Epithelial cell of proximal tubule (primary cell): ENCODE measurements around the gene SH3RF3. TPM values are rescaled to one million over a fixed set of nuclear protein-coding genes. Genes with fewer than 3 reads are reported as not detected.
A peak's percentile ranks its signal among the peaks of the same experiment; 100 is the strongest.

Source experiments
- DNase-seq: peaks from one replicate; pipeline ENCODE4 v3.0.0-alpha.2; 2011; ENCODE audit warnings: low read depth
- H3K4me3 ChIP-seq: 2 replicates; pipeline ENCODE4 v1.5.1; 2011; ENCODE audit warnings: low read depth, mild to moderate bottlenecking, low read length
- total RNA-seq: library from RNA; depleted of rRNA; stranded (reverse); fragments of >200 nt; gene quantifications from 2 replicates; pipeline ENCODE4 v1.2.3, GENCODE V29; 2015
- TF ChIP-seq, protein P1 (sequence below): conservative IDR thresholded peaks from 2 replicates; pipeline ENCODE4 v1.5.1; 2012; ENCODE audit warnings: low read depth, mild to moderate bottlenecking, low read length

Gene SH3RF3
- total RNA-seq, 1 donor from 2014 or later, result 1.7 TPM

GRCh38 chr2:109460553-109461324, 331.7 kb downstream of the SH3RF3 start:
- DNase-seq, result peak; percentile 25
- TF ChIP-seq, protein P1, sequence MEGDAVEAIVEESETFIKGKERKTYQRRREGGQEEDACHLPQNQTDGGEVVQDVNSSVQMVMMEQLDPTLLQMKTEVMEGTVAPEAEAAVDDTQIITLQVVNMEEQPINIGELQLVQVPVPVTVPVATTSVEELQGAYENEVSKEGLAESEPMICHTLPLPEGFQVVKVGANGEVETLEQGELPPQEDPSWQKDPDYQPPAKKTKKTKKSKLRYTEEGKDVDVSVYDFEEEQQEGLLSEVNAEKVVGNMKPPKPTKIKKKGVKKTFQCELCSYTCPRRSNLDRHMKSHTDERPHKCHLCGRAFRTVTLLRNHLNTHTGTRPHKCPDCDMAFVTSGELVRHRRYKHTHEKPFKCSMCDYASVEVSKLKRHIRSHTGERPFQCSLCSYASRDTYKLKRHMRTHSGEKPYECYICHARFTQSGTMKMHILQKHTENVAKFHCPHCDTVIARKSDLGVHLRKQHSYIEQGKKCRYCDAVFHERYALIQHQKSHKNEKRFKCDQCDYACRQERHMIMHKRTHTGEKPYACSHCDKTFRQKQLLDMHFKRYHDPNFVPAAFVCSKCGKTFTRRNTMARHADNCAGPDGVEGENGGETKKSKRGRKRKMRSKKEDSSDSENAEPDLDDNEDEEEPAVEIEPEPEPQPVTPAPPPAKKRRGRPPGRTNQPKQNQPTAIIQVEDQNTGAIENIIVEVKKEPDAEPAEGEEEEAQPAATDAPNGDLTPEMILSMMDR, result no peak
- no peak overlapping the region for H3K4me3 ChIP-seq

DNA sequence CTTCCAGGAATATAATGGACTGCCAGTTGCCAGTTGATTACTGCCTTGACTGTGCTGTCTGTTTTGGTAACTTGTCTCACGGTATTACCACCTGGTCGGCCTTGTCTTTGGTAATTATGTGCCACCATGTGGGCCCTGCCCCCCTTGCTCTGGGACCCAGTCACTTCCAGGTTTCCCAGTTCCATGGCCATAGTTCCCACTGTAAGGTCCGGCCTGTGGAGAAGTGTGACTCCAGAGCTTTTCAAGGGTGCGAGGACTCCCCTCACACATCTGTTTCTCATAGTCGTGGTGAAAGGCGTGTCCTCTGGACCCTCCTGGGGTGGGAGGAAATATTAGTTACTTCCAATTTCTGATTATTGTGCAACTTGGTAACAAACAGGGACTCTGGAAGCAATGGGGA, 334.2 kb downstream of the SH3RF3 start:
- no peak overlapping the region for H3K4me3 ChIP-seq
- no peak for DNase-seq
- TF ChIP-seq, protein P1, result no peak

DNA sequence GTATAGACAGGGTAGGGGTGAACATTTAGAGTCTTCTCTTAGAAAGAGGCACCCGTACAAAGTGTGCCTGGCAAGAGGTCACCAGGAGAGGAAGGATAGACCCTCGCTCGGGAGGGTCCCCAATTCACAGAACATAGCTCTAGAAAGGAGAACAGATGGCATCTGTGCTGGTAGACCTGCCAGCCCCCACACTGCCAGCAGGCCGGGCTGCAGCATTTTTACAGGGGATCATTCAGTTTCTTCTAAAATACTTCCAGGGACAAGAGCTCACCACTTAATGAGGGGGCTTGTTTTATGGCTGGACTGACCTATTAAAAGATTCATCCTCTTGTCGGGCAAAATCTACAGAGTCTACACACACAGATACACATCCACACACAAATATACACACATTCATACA, 334.9 kb downstream of the SH3RF3 start:
- no peak overlapping the region for H3K4me3 ChIP-seq
- no peak for DNase-seq
- TF ChIP-seq, protein P1, result no peak

GRCh38 chr2:109466674-109467575, 337.9 kb downstream of the SH3RF3 start:
- no peak for DNase-seq
- H3K4me3 ChIP-seq, result no peak overlapping the region
- TF ChIP-seq, protein P1, result no peak

- TF ChIP-seq, protein P1, result no peak
- no peak for DNase-seq
- no peak overlapping the region for H3K4me3 ChIP-seq
Observed at GRCh38 chr2:109467701-109468100, 338.7 kb downstream of the SH3RF3 start.

- TF ChIP-seq, protein P1, result no peak
- no peak for DNase-seq
Observed at GRCh38 chr2:109468893-109469292, 339.9 kb downstream of the SH3RF3 start.

More at GRCh38 chr2:109468893-109469292, 339.9 kb downstream of the SH3RF3 start:
- H3K4me3 ChIP-seq, result no peak overlapping the region
